Activated CD4-positive, alpha-beta T cell treated with anti-CD3 and anti-CD28 coated beads for 24 hours (primary cell): Measurements from ENCODE around the gene HLCS.

Experiments
- DNase-seq, 2 donors: peaks; one replicate each; pipeline ENCODE4 v3.0.0-alpha.2; 2020; ENCODE audit warnings: low read depth in 2 of 2

The HLCS gene

GRCh38 chr21:36745459-36745858 lies 221.0 kb downstream of the HLCS start:
- no peak for DNase-seq

GRCh38 chr21:36744560-36745231 lies 221.8 kb downstream of the HLCS start:
- DNase-seq = no peak

GRCh38 chr21:36744190-36744559 lies 222.3 kb downstream of the HLCS start:
- no peak for DNase-seq

- no peak for DNase-seq
Measured at GRCh38 chr21:36743446-36743845, 223.0 kb downstream of the HLCS start.

GRCh38 chr21:36743008-36743407 lies 223.5 kb downstream of the HLCS start:
- DNase-seq = no peak

- no peak for DNase-seq
Measured at GRCh38 chr21:36741506-36741905, 225.0 kb downstream of the HLCS start.

GRCh38 chr21:36738489-36739126 lies 227.9 kb downstream of the HLCS start:
- no peak for DNase-seq

- DNase-seq = no peak
Measured at GRCh38 chr21:36735724-36736320, 230.6 kb downstream of the HLCS start.

GRCh38 chr21:36735201-36735515 lies 231.3 kb downstream of the HLCS start:
- no peak for DNase-seq

GRCh38 chr21:36734367-36735200 lies 231.9 kb downstream of the HLCS start:
- no peak for DNase-seq

- no peak for DNase-seq
Measured at GRCh38 chr21:36733857-36734256, 232.6 kb downstream of the HLCS start.

- no peak for DNase-seq
Measured at GRCh38 chr21:36732761-36733160, 233.7 kb downstream of the HLCS start.

- no peak for DNase-seq
Measured at GRCh38 chr21:36732217-36732616, 234.3 kb downstream of the HLCS start.

GRCh38 chr21:36730291-36731281 lies 235.9 kb downstream of the HLCS start:
- no peak for DNase-seq

GRCh38 chr21:36729310-36729970 lies 237.0 kb downstream of the HLCS start:
- no peak for DNase-seq

- DNase-seq = no peak
Measured at GRCh38 chr21:36728371-36729111, 237.9 kb downstream of the HLCS start.

- no peak for DNase-seq
Measured at GRCh38 chr21:36727866-36728265, 238.6 kb downstream of the HLCS start.

GRCh38 chr21:36725793-36726386 lies 240.6 kb downstream of the HLCS start:
- no peak for DNase-seq

GRCh38 chr21:36724660-36725059 lies 241.8 kb downstream of the HLCS start:
- no peak for DNase-seq
